D721Med (cell line): ENCODE measurements around the gene GPR3.

Experiments used
- DNase-seq: peaks from one replicate; pipeline ENCODE4 v3.0.0; 2011; ENCODE audit warnings: low spot score; ENCODE audit not compliant: insufficient read length
- FAIRE-seq: peaks from 2 replicates; lab custom pipeline; 2011; peaks lifted over from hg19 to GRCh38; lab: Jason Lieb, UNC
- TF ChIP-seq, protein P1 (sequence below): IDR thresholded peaks from 2 replicates; pipeline ENCODE4 v1.5.1; 2012; ENCODE audit warnings: mild to moderate bottlenecking, control low read depth; ENCODE audit not compliant: insufficient read depth; ENCODE audit errors: missing control alignments

The GPR3 gene

GRCh38 chr1:27355683-27356082 is 36.7 kb upstream of the GPR3 start:
- FAIRE-seq, result no peak

DNA sequence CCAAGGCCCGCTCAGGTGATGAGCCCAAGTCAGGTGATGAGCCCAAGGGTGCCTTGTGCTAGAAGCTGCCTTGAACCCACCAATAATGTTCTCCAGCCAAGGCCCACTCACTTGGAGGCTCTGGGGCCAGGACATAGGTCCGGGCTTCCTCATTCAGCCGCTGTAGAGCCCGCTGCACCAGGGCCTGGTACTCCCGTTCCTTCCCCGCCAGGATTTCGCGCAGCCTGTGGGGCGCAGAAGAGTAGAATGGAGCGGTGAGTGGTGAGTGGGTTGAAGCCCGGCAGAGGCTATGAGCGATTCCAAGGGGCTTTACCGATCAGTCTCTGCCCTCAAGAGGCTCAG is 36.2 kb upstream of the GPR3 start:
- no peak for FAIRE-seq
- no peak for DNase-seq
- TF ChIP-seq, protein P1, sequence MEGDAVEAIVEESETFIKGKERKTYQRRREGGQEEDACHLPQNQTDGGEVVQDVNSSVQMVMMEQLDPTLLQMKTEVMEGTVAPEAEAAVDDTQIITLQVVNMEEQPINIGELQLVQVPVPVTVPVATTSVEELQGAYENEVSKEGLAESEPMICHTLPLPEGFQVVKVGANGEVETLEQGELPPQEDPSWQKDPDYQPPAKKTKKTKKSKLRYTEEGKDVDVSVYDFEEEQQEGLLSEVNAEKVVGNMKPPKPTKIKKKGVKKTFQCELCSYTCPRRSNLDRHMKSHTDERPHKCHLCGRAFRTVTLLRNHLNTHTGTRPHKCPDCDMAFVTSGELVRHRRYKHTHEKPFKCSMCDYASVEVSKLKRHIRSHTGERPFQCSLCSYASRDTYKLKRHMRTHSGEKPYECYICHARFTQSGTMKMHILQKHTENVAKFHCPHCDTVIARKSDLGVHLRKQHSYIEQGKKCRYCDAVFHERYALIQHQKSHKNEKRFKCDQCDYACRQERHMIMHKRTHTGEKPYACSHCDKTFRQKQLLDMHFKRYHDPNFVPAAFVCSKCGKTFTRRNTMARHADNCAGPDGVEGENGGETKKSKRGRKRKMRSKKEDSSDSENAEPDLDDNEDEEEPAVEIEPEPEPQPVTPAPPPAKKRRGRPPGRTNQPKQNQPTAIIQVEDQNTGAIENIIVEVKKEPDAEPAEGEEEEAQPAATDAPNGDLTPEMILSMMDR, result no peak

More at GRCh38 chr1:27355683-27356082, 36.7 kb upstream of the GPR3 start:
- TF ChIP-seq, protein P1, result no peak
- DNase-seq, result no peak

DNA sequence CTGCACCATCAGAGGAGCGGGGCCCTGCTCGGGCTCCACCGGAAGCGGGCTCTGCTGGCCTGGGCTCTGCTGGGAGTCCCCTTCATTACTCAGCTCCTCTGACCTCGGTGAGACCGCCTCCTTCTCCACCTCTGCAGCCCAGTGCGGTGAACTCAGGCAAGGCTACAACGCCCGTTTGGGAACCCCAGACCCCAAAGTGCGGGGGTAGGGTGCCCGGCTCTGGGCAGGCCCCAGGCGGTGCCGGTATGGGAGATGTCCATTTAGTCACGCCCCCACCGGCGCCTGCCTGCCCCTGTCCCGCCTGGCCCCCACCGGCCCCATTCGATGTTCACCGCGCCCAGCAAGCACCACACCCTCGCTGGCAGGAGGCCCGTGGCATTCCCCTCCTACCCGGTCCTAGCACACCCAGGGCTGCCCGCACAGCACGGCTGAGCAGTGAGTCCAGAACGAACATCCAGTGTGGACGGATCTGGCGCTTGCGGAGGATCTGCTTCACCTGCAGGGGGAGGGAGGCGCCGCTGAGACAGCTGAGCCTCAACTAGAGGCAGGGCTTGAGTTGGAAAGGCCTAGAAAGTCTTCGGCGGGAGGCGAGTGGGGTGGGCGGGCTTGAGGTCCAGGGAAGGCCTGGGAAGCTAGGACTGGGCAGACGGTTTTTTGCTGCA is 35.7 kb upstream of the GPR3 start:
- FAIRE-seq, result no peak
- TF ChIP-seq, protein P1, result no peak
- no peak for DNase-seq

DNA sequence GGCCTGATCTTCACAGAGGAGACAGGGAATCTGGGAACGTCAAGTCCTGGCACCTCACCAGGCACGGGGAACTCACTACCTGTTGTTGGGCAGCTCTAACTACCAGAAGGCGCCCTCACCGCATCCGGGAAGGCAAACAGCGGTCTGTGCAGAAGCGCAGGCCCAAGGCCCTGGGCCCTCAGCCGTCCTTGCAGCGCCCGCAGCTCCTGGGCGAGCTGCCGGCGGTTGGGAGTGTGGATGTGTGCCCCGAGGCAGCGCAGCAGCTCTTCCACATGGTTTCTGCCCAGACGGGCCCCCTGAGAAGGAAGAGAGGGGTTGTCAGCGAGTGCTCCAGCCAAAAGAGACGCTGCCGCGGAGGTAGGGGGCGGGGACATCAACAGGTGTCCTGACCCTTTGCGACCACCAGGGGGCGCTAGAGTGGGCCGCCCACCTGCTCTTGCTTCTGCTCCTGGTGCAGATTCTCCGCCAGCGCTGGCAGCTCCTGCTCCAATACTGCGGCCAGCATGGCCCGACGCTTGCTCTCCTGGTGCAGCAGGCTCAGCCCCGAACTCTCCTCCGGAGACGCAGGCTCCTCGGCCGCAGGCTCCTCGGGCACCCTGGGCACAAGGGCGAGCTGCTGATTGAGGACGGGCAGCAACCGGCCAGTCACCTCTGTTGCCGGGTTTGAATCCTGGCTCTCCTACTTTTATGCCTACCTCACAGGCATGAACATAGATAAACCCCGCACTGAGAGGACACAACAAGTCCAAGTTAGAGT is 35.0 kb upstream of the GPR3 start:
- FAIRE-seq, result no peak
- DNase-seq, result peak; percentile 69
- TF ChIP-seq, protein P1, result peak; percentile 75

DNA sequence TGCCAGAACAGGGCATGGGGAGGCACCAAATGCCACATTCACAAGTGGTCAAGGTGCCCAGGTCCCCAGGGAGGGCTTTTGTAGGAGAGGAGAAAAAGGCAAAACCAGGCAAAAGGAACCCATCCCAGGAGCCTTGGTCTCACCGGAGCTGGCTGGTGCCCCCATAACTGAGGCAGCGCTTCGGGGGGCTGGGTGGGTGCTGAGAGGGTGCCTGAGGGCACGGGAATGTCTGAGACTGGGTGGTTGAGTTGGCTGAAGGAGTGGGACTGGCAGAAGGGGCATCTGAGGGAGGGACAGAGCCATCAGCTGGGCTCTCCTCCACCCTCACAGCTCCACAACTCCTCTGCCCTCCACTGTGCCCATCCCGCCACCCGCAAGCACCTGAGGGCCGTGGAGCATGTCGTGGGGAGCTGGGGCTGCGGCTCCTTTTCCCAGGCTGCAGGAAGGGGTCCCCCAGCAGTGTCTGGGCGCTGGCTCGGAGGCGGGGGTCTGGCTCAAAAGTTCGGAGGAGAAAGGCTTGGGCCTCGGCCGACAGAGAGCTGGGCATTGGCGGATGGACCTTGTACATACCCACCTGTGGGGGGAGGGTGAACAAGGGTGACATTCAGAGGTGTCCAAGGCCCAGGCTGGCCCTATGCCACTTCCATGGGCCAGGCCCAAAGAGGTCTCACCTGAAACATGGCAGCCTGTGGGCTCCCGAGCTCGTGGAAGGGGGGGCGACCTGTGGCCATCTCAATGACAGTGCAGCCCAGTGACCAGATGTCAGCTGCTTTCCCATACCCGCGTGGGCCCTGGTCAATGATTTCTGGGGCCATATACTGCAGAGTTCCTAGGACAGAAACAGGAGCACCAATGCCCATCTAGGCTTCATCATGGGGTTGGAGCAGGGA is 34.1 kb upstream of the GPR3 start:
- FAIRE-seq (no peak), DNase-seq (no peak)
- TF ChIP-seq, protein P1, result no peak

DNA sequence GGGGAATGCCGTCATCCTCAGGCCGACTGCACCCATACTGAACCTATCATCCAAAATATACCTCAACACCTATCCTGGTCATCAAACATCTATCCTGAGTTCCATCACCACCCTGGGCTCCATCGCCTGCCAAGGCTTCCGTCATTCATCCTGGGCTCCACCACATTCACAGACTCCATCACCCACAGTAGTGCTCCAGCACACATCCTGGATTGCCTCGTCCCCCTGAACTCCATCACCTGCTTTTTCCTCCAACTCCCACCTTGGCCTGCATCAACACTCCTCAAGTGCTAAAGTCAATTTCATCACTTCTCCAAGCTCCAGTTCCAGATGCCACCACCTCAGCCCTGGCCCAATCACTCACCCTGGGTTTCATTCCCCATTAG is 33.5 kb upstream of the GPR3 start:
- FAIRE-seq (no peak), DNase-seq (no peak)
- TF ChIP-seq, protein P1, result no peak
